Body of pancreas (tissue), 4 donors: ENCODE measurements around the gene GJA5.

ENCODE experiments used
- CTCF ChIP-seq, 7 experiments: fragments of 450-650 bp in 4 of 7; fragments of 200-600 bp in 3 of 7; sonication (generic) in 3 of 7; IDR thresholded peaks; one replicate each; pipeline ENCODE4 v1.5.1; 2016 to 2019; ENCODE audit warnings: antibody characterized with exemption in 7 of 7
- POLR2A ChIP-seq, 3 donors: fragments of 450-650 bp; IDR thresholded peaks; one replicate each; pipeline ENCODE4 v1.6.1; 2016; ENCODE audit warnings: antibody characterized with exemption in 3 of 3, mild to moderate bottlenecking in 2 of 3

GRCh38 chr1:147771226-147772125 lies 11.1 kb upstream of the GJA5 start:
- TF ChIP-seq POLR2A (IDR thresholded peaks at IDR 0.05): no peak
- no peak for TF ChIP-seq CTCF (IDR thresholded peaks at IDR 0.05)
